ENCODE data around the gene RSPH9.
"Not testable (repeated sequence)": the region's sequence is repeated elsewhere in the genome, so short reads cannot be mapped to it uniquely, and the experiment has no call there.

Gene RSPH9

GRCh38 chr6:43630980-43631619, 13.7 kb upstream of the RSPH9 start:
- Histone ChIP-seq H3K9me3 (ENCODE audit: control insufficient read depth, insufficient read depth, low read length) (no peaks in the 10 kb centered on the region), H4K20me1 (ENCODE audit: control insufficient read depth, insufficient read depth, low read depth, low read length) (no peaks in the 10 kb centered on the region), H3F3A (ENCODE audit: control insufficient read depth, insufficient read depth) (peaks cover 16% of the 10 kb centered on the region), H3K36me3 (ENCODE audit: control insufficient read depth, low read length) (peaks cover 26% of the 10 kb centered on the region), H3K9me2 (replicated peaks; ENCODE audit: control insufficient read depth, low read length) (no peaks in the 10 kb centered on the region), H3K27me3 (ENCODE audit: control insufficient read depth, low read length) (no peaks in the 10 kb centered on the region), H3K4me1 (ENCODE audit: control insufficient read depth, low read length) (peaks cover 43% of the 10 kb centered on the region), H3K79me2 (ENCODE audit: control insufficient read depth, low read length) (peaks cover 33% of the 10 kb centered on the region), H3K27ac (ENCODE audit: low read depth, low read length) (peak overlapping the region; percentile 88; the same call in 1 of the 2 replicates), H3K4me2 (ENCODE audit: low read length) (peak overlapping the region; percentile 29), H3K4me3 (ENCODE audit: low read length) (no peak overlapping the region)
- TF ChIP-seq CTCF (IDR thresholded peaks at IDR 0.05; ENCODE audit: low read depth, low read length, poor library complexity, severe bottlenecking) = no peak
- no peak for TF ChIP-seq EZH2phosphoT487 (IDR thresholded peaks at IDR 0.05; ENCODE audit: borderline replicate concordance, low read length)

- H3K4me3 ChIP-seq (ENCODE audit: low read length); H3K9me3 ChIP-seq (ENCODE audit: control insufficient read depth, insufficient read depth, low read length); H4K20me1 ChIP-seq (ENCODE audit: control insufficient read depth, insufficient read depth, low read depth, low read length); H3K27me3 ChIP-seq (ENCODE audit: control insufficient read depth, low read length); H3K27ac ChIP-seq (ENCODE audit: low read depth, low read length); H3K9me2 ChIP-seq (replicated peaks; ENCODE audit: control insufficient read depth, low read length); H3K4me2 ChIP-seq (ENCODE audit: low read length): not testable (repeated sequence)
- peaks cover 25% of the 10 kb centered on the region for H3K36me3 ChIP-seq (ENCODE audit: control insufficient read depth, low read length)
- H3K79me2 ChIP-seq (ENCODE audit: control insufficient read depth, low read length) = peaks cover 36% of the 10 kb centered on the region
- peaks cover 16% of the 10 kb centered on the region for H3F3A ChIP-seq (ENCODE audit: control insufficient read depth, insufficient read depth)
- peaks cover 47% of the 10 kb centered on the region for H3K4me1 ChIP-seq (ENCODE audit: control insufficient read depth, low read length)
Observed at GRCh38 chr6:43633002-43633401, 11.8 kb upstream of the RSPH9 start.

- Histone ChIP-seq H3F3A (ENCODE audit: control insufficient read depth, insufficient read depth) (peaks cover 16% of the 10 kb centered on the region), H3K36me3 (ENCODE audit: control insufficient read depth, low read length) (peaks cover 38% of the 10 kb centered on the region), H3K9me3 (ENCODE audit: control insufficient read depth, insufficient read depth, low read length) (no peaks in the 10 kb centered on the region), H4K20me1 (ENCODE audit: control insufficient read depth, insufficient read depth, low read depth, low read length) (no peaks in the 10 kb centered on the region), H3K27me3 (ENCODE audit: control insufficient read depth, low read length) (no peaks in the 10 kb centered on the region), H3K79me2 (ENCODE audit: control insufficient read depth, low read length) (peaks cover 46% of the 10 kb centered on the region), H3K4me1 (ENCODE audit: control insufficient read depth, low read length) (peaks cover 53% of the 10 kb centered on the region), H3K27ac (ENCODE audit: low read depth, low read length) (peak overlapping the region; percentile 60; the same call in 1 of the 2 replicates), H3K4me2 (ENCODE audit: low read length) (peak overlapping the region; percentile 89), H3K4me3 (ENCODE audit: low read length) (peak overlapping the region; percentile 98), H3K9me2 (replicated peaks; ENCODE audit: control insufficient read depth, low read length) (no peaks in the 10 kb centered on the region)
- no peak for TF ChIP-seq EZH2phosphoT487 (IDR thresholded peaks at IDR 0.05; ENCODE audit: borderline replicate concordance, low read length)
- no peak for TF ChIP-seq CTCF (IDR thresholded peaks at IDR 0.05; ENCODE audit: low read depth, low read length, poor library complexity, severe bottlenecking)
Observed at GRCh38 chr6:43634702-43635303, 10.0 kb upstream of the RSPH9 start.

Data from DOHH2 (cell line).